Neural progenitor cell (in vitro differentiated cells): ENCODE results near the gene STPG3. TPM values are rescaled to one million over a fixed set of nuclear protein-coding genes. Genes with fewer than 3 reads are reported as not detected.
A peak's percentile ranks its signal among the peaks of the same experiment; 100 is the strongest.

Experiments used
- DNase-seq: peaks from one replicate; pipeline ENCODE4 v3.0.0-alpha.2; 2016; ENCODE audit warnings: low spot score
- H2AFZ ChIP-seq: fragments of 200-600 bp; sonication (generic); replicated peaks from 2 replicates; pipeline ENCODE4 v1.6.1; 2016; ENCODE audit warnings: antibody characterized with exemption
- H3F3A ChIP-seq: fragments of 200-600 bp; sonication (generic); 2 replicates; pipeline ENCODE4 v1.6.1; 2016; ENCODE audit warnings: antibody characterized with exemption, low read depth
- H3K27ac ChIP-seq: fragments of 200-600 bp; sonication (generic); 2 replicates; pipeline ENCODE4 v1.5.1; 2016; ENCODE audit warnings: mild to moderate bottlenecking
- H3K27me3 ChIP-seq: fragments of 200-600 bp; sonication (generic); 2 replicates; pipeline ENCODE4 v1.6.1; 2016; ENCODE audit warnings: mild to moderate bottlenecking, moderate library complexity
- H3K36me3 ChIP-seq: fragments of 200-600 bp; sonication (generic); 2 replicates; pipeline ENCODE4 v1.5.1; 2016
- H3K4me1 ChIP-seq: fragments of 200-600 bp; sonication (generic); 2 replicates; pipeline ENCODE4 v1.6.1; 2016; ENCODE audit warnings: mixed run types
- H3K4me2 ChIP-seq: fragments of 200-600 bp; sonication (generic); 2 replicates; pipeline ENCODE4 v1.6.1; 2016
- H3K4me3 ChIP-seq: fragments of 200-600 bp; sonication (generic); 2 replicates; pipeline ENCODE4 v1.5.1; 2016
- H3K79me2 ChIP-seq: fragments of 200-600 bp; sonication (generic); 2 replicates; pipeline ENCODE4 v1.6.1; 2016; ENCODE audit warnings: low read depth
- H3K9ac ChIP-seq: fragments of 200-600 bp; sonication (generic); 2 replicates; pipeline ENCODE4 v1.6.1; 2016
- H3K9me3 ChIP-seq: fragments of 200-600 bp; sonication (generic); 2 replicates; pipeline ENCODE4 v1.5.1; 2016; ENCODE audit warnings: low read depth
- H4K20me1 ChIP-seq: fragments of 200-600 bp; sonication (generic); 2 replicates; pipeline ENCODE4 v1.6.1; 2016; ENCODE audit warnings: low read depth
- H3K27ac Mint-ChIP-seq: 3 replicates; pipeline ENCODE4 v1.8.0; 2021; ENCODE audit warnings: mixed read lengths
- H3K27me3 Mint-ChIP-seq: 2 replicates; pipeline ENCODE4 v1.8.0; 2022; ENCODE audit warnings: low read depth, mild to moderate bottlenecking, inconsistent platforms, moderate library complexity, mixed read lengths; ENCODE audit not compliant: insufficient read depth
- H3K36me3 Mint-ChIP-seq: 3 replicates; pipeline ENCODE4 v1.8.0; 2021; ENCODE audit warnings: mixed read lengths
- H3K4me1 Mint-ChIP-seq: 3 replicates; pipeline ENCODE4 v1.8.0; 2021; ENCODE audit warnings: mixed read lengths
- H3K4me3 Mint-ChIP-seq: 3 replicates; pipeline ENCODE4 v1.8.0; 2021; ENCODE audit warnings: mild to moderate bottlenecking, moderate library complexity, mixed read lengths
- H3K9me3 Mint-ChIP-seq: 3 replicates; pipeline ENCODE4 v1.8.0; 2020; ENCODE audit warnings: mixed read lengths
- EZH2 ChIP-seq: fragments of 200-600 bp; sonication (generic); IDR thresholded peaks from 2 replicates; pipeline ENCODE4 v1.6.1; 2017; ENCODE audit warnings: antibody characterized with exemption, mild to moderate bottlenecking, moderate library complexity
- EZH2phosphoT487 ChIP-seq: fragments of 200-600 bp; sonication (generic); IDR thresholded peaks from 2 replicates; pipeline ENCODE4 v1.6.1; 2017; ENCODE audit warnings: antibody characterized with exemption
- total RNA-seq: library from RNA; depleted of rRNA; stranded (reverse); fragments of >200 nt; gene quantifications from 2 replicates; pipeline ENCODE4 v1.2.3, GENCODE V29; 2015; ENCODE audit warnings: low replicate concordance
- TF ChIP-seq, protein P1 (sequence below): fragments of 200-600 bp; sonication (generic); IDR thresholded peaks from 2 replicates; pipeline ENCODE4 v1.5.1; 2017; ENCODE audit warnings: antibody characterized with exemption, mild to moderate bottlenecking

Gene STPG3
- total RNA-seq, 1 donor from 2014 or later, result not detected

GRCh38 chr9:137234758-137235423, 16.2 kb upstream of the STPG3 start:
- no peaks in the 10 kb centered on the region for H3K36me3 Mint-ChIP-seq
- H3K9me3 ChIP-seq, result no peaks in the 10 kb centered on the region
- H3F3A ChIP-seq, result peaks cover 11% of the 10 kb centered on the region
- H4K20me1 ChIP-seq, result peaks cover 27% of the 10 kb centered on the region
- TF ChIP-seq, protein P1, sequence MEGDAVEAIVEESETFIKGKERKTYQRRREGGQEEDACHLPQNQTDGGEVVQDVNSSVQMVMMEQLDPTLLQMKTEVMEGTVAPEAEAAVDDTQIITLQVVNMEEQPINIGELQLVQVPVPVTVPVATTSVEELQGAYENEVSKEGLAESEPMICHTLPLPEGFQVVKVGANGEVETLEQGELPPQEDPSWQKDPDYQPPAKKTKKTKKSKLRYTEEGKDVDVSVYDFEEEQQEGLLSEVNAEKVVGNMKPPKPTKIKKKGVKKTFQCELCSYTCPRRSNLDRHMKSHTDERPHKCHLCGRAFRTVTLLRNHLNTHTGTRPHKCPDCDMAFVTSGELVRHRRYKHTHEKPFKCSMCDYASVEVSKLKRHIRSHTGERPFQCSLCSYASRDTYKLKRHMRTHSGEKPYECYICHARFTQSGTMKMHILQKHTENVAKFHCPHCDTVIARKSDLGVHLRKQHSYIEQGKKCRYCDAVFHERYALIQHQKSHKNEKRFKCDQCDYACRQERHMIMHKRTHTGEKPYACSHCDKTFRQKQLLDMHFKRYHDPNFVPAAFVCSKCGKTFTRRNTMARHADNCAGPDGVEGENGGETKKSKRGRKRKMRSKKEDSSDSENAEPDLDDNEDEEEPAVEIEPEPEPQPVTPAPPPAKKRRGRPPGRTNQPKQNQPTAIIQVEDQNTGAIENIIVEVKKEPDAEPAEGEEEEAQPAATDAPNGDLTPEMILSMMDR, result no peak
- TF ChIP-seq EZH2phosphoT487 (no peak), EZH2 (no peak)
- peak overlapping the region; percentile 63 for H3K4me3 Mint-ChIP-seq
- no peak overlapping the region for H3K27ac ChIP-seq
- no peak for DNase-seq
- H3K9ac ChIP-seq, result no peak overlapping the region
- H3K27me3 ChIP-seq, result no peaks in the 10 kb centered on the region
- H3K4me3 ChIP-seq, result no peak overlapping the region
- H3K4me1 Mint-ChIP-seq, result peaks cover 9% of the 10 kb centered on the region
- H3K27ac Mint-ChIP-seq, result no peak overlapping the region
- no peaks in the 10 kb centered on the region for H3K36me3 ChIP-seq
- no peak overlapping the region for H3K4me2 ChIP-seq
- H2AFZ ChIP-seq, result no peak overlapping the region
- H3K27me3 Mint-ChIP-seq, result peaks cover 2% of the 10 kb centered on the region
- no peaks in the 10 kb centered on the region for H3K9me3 Mint-ChIP-seq
- peaks cover 13% of the 10 kb centered on the region for H3K79me2 ChIP-seq
- peaks cover 8% of the 10 kb centered on the region for H3K4me1 ChIP-seq

DNA sequence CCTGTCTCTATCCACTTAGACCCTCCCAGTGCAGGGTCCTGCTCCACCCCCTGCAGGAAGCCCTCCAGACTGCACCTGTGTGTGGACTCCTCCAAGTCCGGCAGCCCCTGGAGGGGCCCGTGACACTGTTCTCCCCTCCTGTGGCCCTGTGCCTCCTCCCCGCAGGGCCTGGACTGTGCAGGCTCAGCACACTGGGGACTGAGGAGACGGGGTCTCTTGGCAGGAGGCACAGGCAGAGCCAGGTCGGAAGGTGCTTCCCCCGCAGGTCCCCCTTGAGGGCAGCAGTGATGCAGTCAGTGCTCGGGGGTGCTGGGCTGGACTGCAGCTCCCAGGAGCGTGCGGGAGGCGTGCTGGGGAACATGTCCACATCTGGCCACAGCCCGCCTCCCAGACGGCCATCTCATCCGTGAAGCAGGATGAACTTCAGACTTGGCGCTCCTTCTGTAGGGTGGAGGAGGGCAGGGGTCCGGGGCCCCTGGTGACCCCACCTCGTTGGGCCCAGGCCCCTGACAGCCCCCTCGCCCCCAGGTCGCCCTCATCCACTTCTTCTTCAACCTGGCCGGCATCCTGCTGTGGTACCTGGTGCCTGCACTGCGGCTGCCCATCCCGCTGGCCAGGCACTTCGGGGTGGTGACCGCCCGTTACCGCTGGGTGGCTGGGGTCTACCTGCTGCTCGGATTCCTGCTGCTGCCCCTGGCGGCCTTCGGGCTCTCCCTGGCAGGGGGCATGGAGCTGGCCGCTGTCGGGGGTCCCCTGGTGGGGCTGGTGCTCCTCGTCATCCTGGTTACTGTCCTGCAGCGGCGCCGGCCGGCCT, 15.5 kb upstream of the STPG3 start:
- Mint-ChIP-seq H3K36me3 (no peaks in the 10 kb centered on the region), H3K9me3 (no peaks in the 10 kb centered on the region), H3K27me3 (peaks cover 2% of the 10 kb centered on the region), H3K4me3 (no peak overlapping the region), H3K27ac (no peak overlapping the region), H3K4me1 (peaks cover 9% of the 10 kb centered on the region)
- no peak for DNase-seq
- no peaks in the 10 kb centered on the region for H3K27me3 ChIP-seq
- H3K79me2 ChIP-seq, result peaks cover 15% of the 10 kb centered on the region
- no peak overlapping the region for H3K27ac ChIP-seq
- peaks cover 27% of the 10 kb centered on the region for H4K20me1 ChIP-seq
- TF ChIP-seq, protein P1, result no peak
- TF ChIP-seq EZH2, result no peak
- H3F3A ChIP-seq, result peaks cover 18% of the 10 kb centered on the region
- no peaks in the 10 kb centered on the region for H3K9me3 ChIP-seq
- H3K9ac ChIP-seq, result no peak overlapping the region
- peak overlapping the region; percentile 37 for H3K4me2 ChIP-seq
- no peak overlapping the region for H2AFZ ChIP-seq
- no peak overlapping the region for H3K4me3 ChIP-seq
- no peaks in the 10 kb centered on the region for H3K36me3 ChIP-seq
- H3K4me1 ChIP-seq, result peaks cover 8% of the 10 kb centered on the region

GRCh38 chr9:137236238-137236935, 14.7 kb upstream of the STPG3 start:
- no peak overlapping the region for H3K27ac Mint-ChIP-seq
- H3F3A ChIP-seq, result peaks cover 18% of the 10 kb centered on the region
- H3K4me1 Mint-ChIP-seq, result peaks cover 13% of the 10 kb centered on the region
- peaks cover 8% of the 10 kb centered on the region for H3K4me1 ChIP-seq
- peaks cover 15% of the 10 kb centered on the region for H3K79me2 ChIP-seq
- H3K4me2 ChIP-seq, result peak overlapping the region; percentile 67
- H3K9me3 Mint-ChIP-seq, result no peaks in the 10 kb centered on the region
- no peak overlapping the region for H2AFZ ChIP-seq
- H3K36me3 Mint-ChIP-seq, result peaks cover 3% of the 10 kb centered on the region
- H3K9ac ChIP-seq, result no peak overlapping the region
- peak overlapping the region; percentile 5 for H3K4me3 ChIP-seq
- no peaks in the 10 kb centered on the region for H3K9me3 ChIP-seq
- no peak overlapping the region for H3K4me3 Mint-ChIP-seq
- no peak overlapping the region for H3K27ac ChIP-seq
- no peak for TF ChIP-seq EZH2
- TF ChIP-seq, protein P1, result peak; percentile 100
- no peaks in the 10 kb centered on the region for H3K27me3 ChIP-seq
- peaks cover 2% of the 10 kb centered on the region for H3K27me3 Mint-ChIP-seq
- peaks cover 27% of the 10 kb centered on the region for H4K20me1 ChIP-seq
- peak; percentile 93 for DNase-seq
- no peaks in the 10 kb centered on the region for H3K36me3 ChIP-seq
